Smooth muscle cell (in vitro differentiated cells): ENCODE measurements around the gene KYAT1. TPM values are rescaled to one million over a fixed set of nuclear protein-coding genes. Genes with fewer than 3 reads are reported as not detected.

ENCODE experiments used
- DNase-seq: peaks from one replicate; lab custom pipeline; 2025; ENCODE audit not compliant: unreplicated experiment; lab: John Stamatoyannopoulos, UW
- H2AFZ ChIP-seq: fragments of 200-600 bp; sonication (generic); 2 replicates; pipeline ENCODE4 v1.6.0; 2016; ENCODE audit warnings: antibody characterized with exemption, low read depth, mild to moderate bottlenecking
- H3F3A ChIP-seq: fragments of 200-600 bp; sonication (generic); 2 replicates; pipeline ENCODE4 v1.6.0; 2017; ENCODE audit warnings: antibody characterized with exemption, low read depth
- H3K27ac ChIP-seq: fragments of 200-600 bp; sonication (generic); 2 replicates; pipeline ENCODE4 v1.5.1; 2016; ENCODE audit warnings: low read depth, mild to moderate bottlenecking
- H3K27me3 ChIP-seq: fragments of 200-600 bp; sonication (generic); 2 replicates; pipeline ENCODE4 v1.6.1; 2016; ENCODE audit warnings: low read depth, mild to moderate bottlenecking
- H3K36me3 ChIP-seq: fragments of 200-600 bp; sonication (generic); 2 replicates; pipeline ENCODE4 v1.5.1; 2016; ENCODE audit warnings: low read depth
- H3K4me1 ChIP-seq: fragments of 200-600 bp; sonication (generic); 2 replicates; pipeline ENCODE4 v1.5.1; 2016; ENCODE audit warnings: low read depth
- H3K4me2 ChIP-seq: fragments of 200-600 bp; sonication (generic); 2 replicates; pipeline ENCODE4 v1.6.0; 2016; ENCODE audit warnings: mild to moderate bottlenecking
- H3K4me3 ChIP-seq: fragments of 200-600 bp; sonication (generic); 2 replicates; pipeline ENCODE4 v1.5.1; 2016; ENCODE audit warnings: mild to moderate bottlenecking
- H3K79me2 ChIP-seq: fragments of 200-600 bp; sonication (generic); 2 replicates; pipeline ENCODE4 v1.6.0; 2016; ENCODE audit warnings: low read depth, mild to moderate bottlenecking
- H3K9ac ChIP-seq: fragments of 200-600 bp; sonication (generic); 2 replicates; pipeline ENCODE4 v1.6.0; 2016; ENCODE audit warnings: low read depth
- H3K9me3 ChIP-seq: fragments of 200-600 bp; sonication (generic); replicated peaks from 2 replicates; pipeline ENCODE4 v1.5.1; 2016; ENCODE audit warnings: low read depth
- H4K20me1 ChIP-seq: fragments of 200-600 bp; sonication (generic); 2 replicates; pipeline ENCODE4 v1.6.0; 2016; ENCODE audit warnings: low read depth
- WGBS: methylation state at CpG from one replicate; pipeline ENCODE4 v1.1.7; 2016; ENCODE audit warnings: low lambda C conversion rate; 5-methylcytosine and 5-hydroxymethylcytosine counted together
- polyA plus RNA-seq: library from polyadenylated mRNA; unstranded; fragments of >200 nt; fragmentation: Nextera tagmentation; extraction: Ambion mirVana; gene quantifications from 2 replicates; pipeline ENCODE4 v1.2.1, GENCODE V29; 2016
- total RNA-seq: library from RNA; depleted of rRNA; stranded (reverse); fragments of >200 nt; gene quantifications from 2 replicates; pipeline ENCODE4 v1.2.3, GENCODE V29; 2014
- TF ChIP-seq, protein P1 (sequence below): fragments of 200-600 bp; sonication (generic); IDR thresholded peaks from 2 replicates; pipeline ENCODE4 v1.5.1; 2017; ENCODE audit warnings: borderline replicate concordance, mild to moderate bottlenecking, antibody characterized with exemption; ENCODE audit not compliant: insufficient read depth, poor library complexity, severe bottlenecking

The KYAT1 gene
- total and polyA plus RNA-seq, 2 experiments from 2014 or later, result 3.1 to 7.7 TPM

DNA sequence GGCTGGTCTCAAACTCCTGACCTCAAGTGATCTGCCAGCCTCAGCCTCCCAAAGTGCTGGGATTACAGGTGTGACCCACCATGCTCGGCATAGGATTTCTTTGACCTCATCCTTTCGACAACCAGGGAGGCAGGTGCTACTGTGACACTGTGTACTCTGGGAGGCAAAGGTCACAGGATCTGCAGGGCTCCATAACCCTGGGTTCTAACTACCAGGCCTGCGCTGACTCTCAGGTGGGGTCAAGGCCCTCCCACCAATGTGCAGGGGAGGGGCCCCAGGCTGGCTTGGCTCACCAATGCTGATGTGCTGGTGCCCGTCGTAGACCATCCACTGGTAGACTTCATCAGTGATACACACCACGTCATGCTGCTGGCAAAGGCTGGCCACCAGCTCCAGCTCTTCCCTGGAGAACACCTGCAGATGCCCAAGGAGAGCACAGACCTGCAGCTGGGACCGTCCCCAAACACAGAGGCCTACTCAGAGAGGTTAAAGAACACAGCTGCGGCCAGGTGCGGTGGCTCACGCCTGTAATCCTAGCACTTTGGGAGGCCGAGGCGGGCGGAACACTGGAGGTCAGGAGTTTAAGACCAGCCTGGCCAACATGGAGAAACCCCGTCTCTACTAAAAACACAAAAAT is 45.1 kb downstream of the KYAT1 start:
- no peaks in the 10 kb centered on the region for H3K4me1 ChIP-seq
- no peaks in the 10 kb centered on the region for H3K27me3 ChIP-seq
- H3K9ac ChIP-seq, result no peak overlapping the region
- H4K20me1 ChIP-seq, result no peaks in the 10 kb centered on the region
- H3K36me3 ChIP-seq, result no peaks in the 10 kb centered on the region
- no peaks in the 10 kb centered on the region for H3F3A ChIP-seq
- H3K27ac ChIP-seq, result no peak overlapping the region
- no peak overlapping the region for H3K4me3 ChIP-seq
- DNase-seq, result no peak
- WGBS, result 91% methylated on average over 14 of the region's 14 CpGs
- H3K4me2 ChIP-seq, result no peak overlapping the region
- H3K9me3 ChIP-seq, result no peaks in the 10 kb centered on the region
- H2AFZ ChIP-seq, result no peak overlapping the region
- TF ChIP-seq, protein P1, sequence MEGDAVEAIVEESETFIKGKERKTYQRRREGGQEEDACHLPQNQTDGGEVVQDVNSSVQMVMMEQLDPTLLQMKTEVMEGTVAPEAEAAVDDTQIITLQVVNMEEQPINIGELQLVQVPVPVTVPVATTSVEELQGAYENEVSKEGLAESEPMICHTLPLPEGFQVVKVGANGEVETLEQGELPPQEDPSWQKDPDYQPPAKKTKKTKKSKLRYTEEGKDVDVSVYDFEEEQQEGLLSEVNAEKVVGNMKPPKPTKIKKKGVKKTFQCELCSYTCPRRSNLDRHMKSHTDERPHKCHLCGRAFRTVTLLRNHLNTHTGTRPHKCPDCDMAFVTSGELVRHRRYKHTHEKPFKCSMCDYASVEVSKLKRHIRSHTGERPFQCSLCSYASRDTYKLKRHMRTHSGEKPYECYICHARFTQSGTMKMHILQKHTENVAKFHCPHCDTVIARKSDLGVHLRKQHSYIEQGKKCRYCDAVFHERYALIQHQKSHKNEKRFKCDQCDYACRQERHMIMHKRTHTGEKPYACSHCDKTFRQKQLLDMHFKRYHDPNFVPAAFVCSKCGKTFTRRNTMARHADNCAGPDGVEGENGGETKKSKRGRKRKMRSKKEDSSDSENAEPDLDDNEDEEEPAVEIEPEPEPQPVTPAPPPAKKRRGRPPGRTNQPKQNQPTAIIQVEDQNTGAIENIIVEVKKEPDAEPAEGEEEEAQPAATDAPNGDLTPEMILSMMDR, result no peak
- no peaks in the 10 kb centered on the region for H3K79me2 ChIP-seq

DNA sequence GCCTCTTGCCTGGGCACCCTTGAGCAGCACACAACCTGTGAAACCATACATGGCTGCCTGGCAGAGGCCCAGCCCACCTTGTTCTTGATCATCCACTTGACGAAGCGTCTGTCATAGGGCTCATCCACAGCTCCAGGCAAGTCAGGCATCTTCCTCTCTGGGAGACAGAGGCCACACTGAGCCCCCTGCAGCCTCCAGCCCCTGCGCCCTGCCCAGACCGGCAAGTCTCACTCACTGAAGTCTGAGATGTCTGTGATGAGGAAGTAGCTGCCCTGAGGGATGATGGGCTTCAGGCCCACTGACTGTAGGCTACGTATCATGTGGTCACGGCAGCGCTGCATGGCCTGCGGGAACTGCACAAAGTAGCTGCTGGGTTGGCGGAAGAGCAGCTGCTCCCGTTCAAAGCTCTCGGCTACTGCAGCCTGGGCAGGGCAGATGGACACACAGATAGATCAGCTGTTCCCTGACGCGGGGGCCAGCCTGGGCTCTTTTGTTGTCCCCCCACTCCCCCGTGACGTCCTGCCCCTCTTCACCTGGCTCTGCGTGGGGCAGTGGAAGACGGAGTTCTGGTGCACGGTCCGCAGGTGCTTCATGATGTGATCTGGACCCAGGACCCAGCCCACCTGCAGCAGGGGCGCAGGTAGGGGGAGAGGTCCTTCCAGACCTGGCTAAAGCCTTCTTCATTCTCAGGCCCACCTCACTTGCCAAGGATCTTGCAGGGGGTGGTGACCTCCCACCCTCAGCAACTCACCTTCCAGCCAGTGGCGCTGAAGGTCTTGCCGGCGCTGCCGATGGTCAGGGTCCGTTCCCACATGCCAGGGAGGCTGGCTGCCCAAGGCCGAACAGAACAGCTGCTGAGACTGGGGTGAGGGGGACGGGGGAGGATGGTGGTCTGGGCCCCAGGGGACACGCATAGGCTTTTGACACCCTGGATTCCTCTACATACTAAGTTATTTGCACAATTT is 46.2 kb downstream of the KYAT1 start:
- Histone ChIP-seq H3K36me3 (no peaks in the 10 kb centered on the region), H3K9me3 (no peaks in the 10 kb centered on the region), H4K20me1 (no peaks in the 10 kb centered on the region), H3F3A (no peaks in the 10 kb centered on the region), H3K79me2 (no peaks in the 10 kb centered on the region), H2AFZ (no peak overlapping the region), H3K27ac (no peak overlapping the region), H3K9ac (no peak overlapping the region), H3K4me2 (no peak overlapping the region), H3K4me3 (no peak overlapping the region), H3K27me3 (no peaks in the 10 kb centered on the region), H3K4me1 (no peaks in the 10 kb centered on the region)
- TF ChIP-seq, protein P1, result no peak
- no peak for DNase-seq
- 98% methylated on average over 28 of the region's 28 CpGs for WGBS

- H3F3A ChIP-seq, result no peaks in the 10 kb centered on the region
- peaks cover 6% of the 10 kb centered on the region for H3K4me1 ChIP-seq
- TF ChIP-seq, protein P1, result no peak
- no peaks in the 10 kb centered on the region for H4K20me1 ChIP-seq
- WGBS, result 93% methylated on average over 10 of the region's 10 CpGs
- no peak for DNase-seq
- H3K9me3 ChIP-seq, result no peaks in the 10 kb centered on the region
- H3K79me2 ChIP-seq, result no peaks in the 10 kb centered on the region
- H2AFZ ChIP-seq, result no peak overlapping the region
- no peak overlapping the region for H3K4me3 ChIP-seq
- H3K27ac ChIP-seq, result no peak overlapping the region
- no peak overlapping the region for H3K4me2 ChIP-seq
- H3K9ac ChIP-seq, result no peak overlapping the region
- H3K36me3 ChIP-seq, result no peaks in the 10 kb centered on the region
- no peaks in the 10 kb centered on the region for H3K27me3 ChIP-seq
Observed at GRCh38 chr9:128833696-128834095, 48.1 kb downstream of the KYAT1 start.
